ENCODE data around the gene ELFN2. TPM values are rescaled to one million over a fixed set of nuclear protein-coding genes. Genes with fewer than 3 reads are reported as not detected.

The ELFN2 gene
- total RNA-seq, 1 donor from 2014 or later, result 0.97 TPM

DNA sequence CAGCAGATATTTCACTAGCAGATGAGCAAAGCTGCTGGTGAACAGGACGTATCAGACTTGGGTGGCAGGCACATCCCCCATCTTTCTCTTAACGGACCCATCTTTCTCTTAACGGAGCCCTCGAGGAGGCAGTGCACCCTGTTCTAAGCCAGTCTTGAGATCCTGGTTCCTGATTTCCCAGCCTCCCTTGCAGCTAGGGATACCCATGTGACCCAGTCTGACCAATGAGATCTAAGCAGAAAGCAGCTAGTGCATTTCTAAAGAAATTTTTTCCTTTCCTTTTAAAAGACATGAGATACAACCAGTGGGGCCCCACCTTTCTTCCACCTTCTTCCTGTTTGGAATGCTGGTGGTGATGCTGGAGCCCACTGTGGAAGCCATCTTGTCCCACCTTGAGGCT, 13.6 kb upstream of the ELFN2 start:
- H3K4me1 Mint-ChIP-seq (ENCODE audit: unreplicated experiment), result no peaks in the 10 kb centered on the region
- H3K27ac Mint-ChIP-seq (ENCODE audit: unreplicated experiment), result no peak overlapping the region
- DNase-seq (ENCODE audit: extremely low spot score, unreplicated experiment), result no peak
- no peak overlapping the region for H3K4me3 Mint-ChIP-seq (ENCODE audit: unreplicated experiment)
- H3K9me3 Mint-ChIP-seq (ENCODE audit: unreplicated experiment), result peaks cover 6% of the 10 kb centered on the region
- peaks cover 3% of the 10 kb centered on the region for H3K36me3 Mint-ChIP-seq (ENCODE audit: unreplicated experiment)
- peaks cover 8% of the 10 kb centered on the region for H3K27me3 Mint-ChIP-seq (ENCODE audit: unreplicated experiment)
- TF ChIP-seq, protein P1, sequence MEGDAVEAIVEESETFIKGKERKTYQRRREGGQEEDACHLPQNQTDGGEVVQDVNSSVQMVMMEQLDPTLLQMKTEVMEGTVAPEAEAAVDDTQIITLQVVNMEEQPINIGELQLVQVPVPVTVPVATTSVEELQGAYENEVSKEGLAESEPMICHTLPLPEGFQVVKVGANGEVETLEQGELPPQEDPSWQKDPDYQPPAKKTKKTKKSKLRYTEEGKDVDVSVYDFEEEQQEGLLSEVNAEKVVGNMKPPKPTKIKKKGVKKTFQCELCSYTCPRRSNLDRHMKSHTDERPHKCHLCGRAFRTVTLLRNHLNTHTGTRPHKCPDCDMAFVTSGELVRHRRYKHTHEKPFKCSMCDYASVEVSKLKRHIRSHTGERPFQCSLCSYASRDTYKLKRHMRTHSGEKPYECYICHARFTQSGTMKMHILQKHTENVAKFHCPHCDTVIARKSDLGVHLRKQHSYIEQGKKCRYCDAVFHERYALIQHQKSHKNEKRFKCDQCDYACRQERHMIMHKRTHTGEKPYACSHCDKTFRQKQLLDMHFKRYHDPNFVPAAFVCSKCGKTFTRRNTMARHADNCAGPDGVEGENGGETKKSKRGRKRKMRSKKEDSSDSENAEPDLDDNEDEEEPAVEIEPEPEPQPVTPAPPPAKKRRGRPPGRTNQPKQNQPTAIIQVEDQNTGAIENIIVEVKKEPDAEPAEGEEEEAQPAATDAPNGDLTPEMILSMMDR (IDR thresholded peaks at IDR 0.05), result no peak

DNA sequence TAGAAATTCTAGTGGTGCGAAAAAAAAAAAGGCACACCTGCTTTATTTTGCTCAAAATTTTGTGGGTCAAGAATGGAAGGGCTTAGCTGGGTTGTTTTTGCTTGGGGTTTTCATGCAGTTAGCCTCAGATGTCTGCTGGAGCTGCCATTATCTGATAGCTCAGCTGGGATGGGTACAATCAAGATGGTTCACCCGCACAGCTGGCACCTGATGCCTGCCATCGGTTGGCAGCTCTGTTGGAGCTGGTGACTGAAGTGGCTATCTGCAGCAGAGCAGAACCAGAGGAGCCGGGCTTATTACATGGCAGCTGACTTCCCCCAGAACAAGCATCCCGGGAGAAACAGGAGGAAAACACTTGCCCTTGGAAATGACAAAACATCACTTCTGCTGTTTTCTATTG, 12.1 kb upstream of the ELFN2 start:
- H3K27me3 Mint-ChIP-seq (ENCODE audit: unreplicated experiment), result peaks cover 8% of the 10 kb centered on the region

DNA sequence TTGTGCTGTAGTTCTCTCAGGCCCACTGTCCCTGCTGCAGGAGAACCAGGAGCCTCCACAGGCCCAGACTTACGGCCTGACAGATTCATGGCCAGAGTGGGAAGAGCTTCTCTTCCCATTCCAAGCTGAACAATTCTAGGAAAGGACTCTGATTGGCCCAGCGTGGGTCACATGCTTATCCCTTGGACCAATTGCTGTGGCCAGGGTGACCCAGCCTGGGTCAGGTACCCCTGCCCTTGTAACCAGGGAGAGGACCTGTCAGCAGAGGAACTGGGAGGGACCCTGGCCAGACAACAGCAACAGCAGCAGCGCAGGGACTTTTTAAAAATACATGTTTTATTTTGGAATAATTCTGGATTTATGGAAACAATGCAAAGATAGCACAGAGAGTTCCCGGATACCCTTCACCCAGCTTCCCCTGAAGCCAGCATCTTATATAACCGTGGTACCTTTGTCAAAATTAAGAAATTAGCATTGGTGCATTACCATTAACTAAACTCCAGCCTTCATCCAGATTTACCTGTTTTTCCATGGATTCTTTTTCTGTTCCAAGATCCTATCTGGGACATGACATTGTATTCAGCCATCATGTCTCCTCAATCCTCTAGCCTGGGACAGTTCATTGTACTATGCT, 8.8 kb upstream of the ELFN2 start:
- H3K9me3 Mint-ChIP-seq (ENCODE audit: unreplicated experiment), result peaks cover 6% of the 10 kb centered on the region
- no peak for DNase-seq (ENCODE audit: extremely low spot score, unreplicated experiment)
- no peak overlapping the region for H3K27ac Mint-ChIP-seq (ENCODE audit: unreplicated experiment)
- H3K4me3 Mint-ChIP-seq (ENCODE audit: unreplicated experiment), result no peak overlapping the region
- TF ChIP-seq, protein P1 (IDR thresholded peaks at IDR 0.05), result no peak
- peaks cover 22% of the 10 kb centered on the region for H3K4me1 Mint-ChIP-seq (ENCODE audit: unreplicated experiment)
- peaks cover under 1% of the 10 kb centered on the region for H3K27me3 Mint-ChIP-seq (ENCODE audit: unreplicated experiment)
- H3K36me3 Mint-ChIP-seq (ENCODE audit: unreplicated experiment), result peaks cover 2% of the 10 kb centered on the region

More for the DNA sequence above, 12.1 kb upstream of the ELFN2 start:
- H3K27ac Mint-ChIP-seq (ENCODE audit: unreplicated experiment), result no peak overlapping the region
- TF ChIP-seq, protein P1 (IDR thresholded peaks at IDR 0.05), result no peak
- peaks cover 1% of the 10 kb centered on the region for H3K4me1 Mint-ChIP-seq (ENCODE audit: unreplicated experiment)
- peaks cover 3% of the 10 kb centered on the region for H3K36me3 Mint-ChIP-seq (ENCODE audit: unreplicated experiment)
- peaks cover 6% of the 10 kb centered on the region for H3K9me3 Mint-ChIP-seq (ENCODE audit: unreplicated experiment)
- H3K4me3 Mint-ChIP-seq (ENCODE audit: unreplicated experiment), result no peak overlapping the region
- no peak for DNase-seq (ENCODE audit: extremely low spot score, unreplicated experiment)

DNA sequence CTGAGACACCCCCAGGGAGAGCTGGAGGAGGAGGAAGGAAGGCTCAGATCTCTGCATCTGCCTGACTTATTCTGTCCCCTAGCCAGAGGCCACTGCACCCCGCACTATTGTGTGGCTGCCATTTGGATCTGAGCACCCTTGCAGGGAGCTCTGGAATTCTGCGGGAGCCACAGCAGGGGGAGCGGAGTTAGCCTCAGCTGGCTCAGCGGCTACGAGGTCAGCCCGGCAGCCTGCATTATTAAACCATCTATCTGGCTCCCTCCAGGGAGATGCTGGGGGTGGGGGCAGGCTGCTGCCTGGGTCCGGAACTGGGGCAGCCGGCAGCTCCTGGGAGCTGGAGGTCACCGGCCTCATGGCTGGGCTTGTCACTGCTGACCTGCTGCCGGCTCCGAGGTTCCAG, 6.5 kb upstream of the ELFN2 start:
- H3K36me3 Mint-ChIP-seq (ENCODE audit: unreplicated experiment), result peaks cover 2% of the 10 kb centered on the region

DNA sequence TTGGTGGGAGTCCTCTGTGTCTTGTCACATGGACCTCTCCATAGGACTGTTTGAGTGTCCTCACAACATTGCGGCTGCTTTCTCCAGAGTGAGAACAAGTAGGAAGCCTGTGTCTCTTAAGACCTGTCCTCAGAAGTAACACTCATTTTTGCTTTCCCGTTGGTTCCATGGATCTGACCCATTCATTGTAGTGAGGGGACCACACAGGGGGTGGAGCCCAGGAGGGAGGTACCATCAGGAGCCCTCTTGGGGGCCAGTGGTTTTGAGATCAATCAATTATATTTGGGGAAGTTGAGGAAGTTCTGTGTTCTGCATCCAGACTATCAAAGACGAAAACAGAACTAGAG, 5.4 kb upstream of the ELFN2 start:
- Mint-ChIP-seq H3K9me3 (ENCODE audit: unreplicated experiment) (peaks cover 5% of the 10 kb centered on the region), H3K27me3 (ENCODE audit: unreplicated experiment) (no peaks in the 10 kb centered on the region), H3K4me3 (ENCODE audit: unreplicated experiment) (no peak overlapping the region), H3K36me3 (ENCODE audit: unreplicated experiment) (peaks cover 2% of the 10 kb centered on the region), H3K27ac (ENCODE audit: unreplicated experiment) (peak overlapping the region; percentile 79), H3K4me1 (ENCODE audit: unreplicated experiment) (peaks cover 37% of the 10 kb centered on the region)
- no peak for DNase-seq (ENCODE audit: extremely low spot score, unreplicated experiment)
- TF ChIP-seq, protein P1 (IDR thresholded peaks at IDR 0.05), result no peak

More for the DNA sequence above, 6.5 kb upstream of the ELFN2 start:
- Mint-ChIP-seq H3K9me3 (ENCODE audit: unreplicated experiment) (peaks cover 5% of the 10 kb centered on the region), H3K4me1 (ENCODE audit: unreplicated experiment) (peaks cover 32% of the 10 kb centered on the region), H3K4me3 (ENCODE audit: unreplicated experiment) (no peak overlapping the region), H3K27ac (ENCODE audit: unreplicated experiment) (no peak overlapping the region), H3K27me3 (ENCODE audit: unreplicated experiment) (no peaks in the 10 kb centered on the region)
- DNase-seq (ENCODE audit: extremely low spot score, unreplicated experiment), result no peak
- TF ChIP-seq, protein P1 (IDR thresholded peaks at IDR 0.05), result no peak

Measured in osteocyte (in vitro differentiated cells).